H9 (cell line): Measurements from ENCODE around the gene FAHD1. TPM values are rescaled to one million over a fixed set of nuclear protein-coding genes. Genes with fewer than 3 reads are reported as not detected.

Experiments used
- DNase-seq: peaks from one replicate; pipeline ENCODE4 v3.0.0-alpha.2; 2017
- H2AFZ ChIP-seq: one replicate; pipeline ENCODE4 v1.6.1; 2013; ENCODE audit warnings: mild to moderate bottlenecking, low read length, control low read depth, moderate library complexity
- H2AK5ac ChIP-seq: 2 replicates; pipeline ENCODE4 v1.6.1; 2013; ENCODE audit warnings: low read length, control low read depth, mixed read lengths; ENCODE audit not compliant: insufficient read length
- H2BK120ac ChIP-seq: one replicate; pipeline ENCODE4 v1.6.1; 2013; ENCODE audit warnings: low read depth, mild to moderate bottlenecking, low read length, control low read depth, inconsistent platforms; ENCODE audit not compliant: poor library complexity, severe bottlenecking
- H2BK12ac ChIP-seq: 2 replicates; pipeline ENCODE4 v1.6.1; 2013; ENCODE audit warnings: low read length, control low read depth, mixed read lengths, low read depth; ENCODE audit not compliant: insufficient read length
- H2BK15ac ChIP-seq: 2 replicates; pipeline ENCODE4 v1.6.1; 2013; ENCODE audit warnings: low read depth, low read length, control low read depth
- H2BK20ac ChIP-seq: one replicate; pipeline ENCODE4 v1.6.1; 2013; ENCODE audit warnings: low read depth, mild to moderate bottlenecking, low read length, control low read depth, inconsistent platforms; ENCODE audit not compliant: poor library complexity, severe bottlenecking
- H2BK5ac ChIP-seq: 2 replicates; pipeline ENCODE4 v1.6.1; 2013; ENCODE audit warnings: low read length, control low read depth, mixed read lengths; ENCODE audit not compliant: insufficient read length
- H3K14ac ChIP-seq: 2 replicates; pipeline ENCODE4 v1.6.1; 2013; ENCODE audit warnings: low read length, control low read depth; ENCODE audit not compliant: insufficient read depth
- H3K18ac ChIP-seq: 2 replicates; pipeline ENCODE4 v1.6.1; 2013; ENCODE audit warnings: low read depth, mild to moderate bottlenecking, mixed read lengths, low read length, control low read depth; ENCODE audit not compliant: insufficient read length
- H3K23ac ChIP-seq: 2 replicates; pipeline ENCODE4 v1.6.1; 2013; ENCODE audit warnings: low read length, control low read depth, mixed read lengths, low read depth; ENCODE audit not compliant: insufficient read length
- H3K23me2 ChIP-seq: 2 replicates; pipeline ENCODE4 v1.6.1; 2013; ENCODE audit warnings: low read depth, mild to moderate bottlenecking, mixed read lengths, low read length, control low read depth; ENCODE audit not compliant: insufficient read length, poor library complexity, severe bottlenecking
- H3K27ac ChIP-seq: 2 replicates; pipeline ENCODE4 v1.5.1; 2013; ENCODE audit warnings: low read length, control low read depth, mixed read lengths, low read depth; ENCODE audit not compliant: insufficient read length
- H3K27me3 ChIP-seq: 2 replicates; pipeline ENCODE4 v1.6.1; 2013; ENCODE audit warnings: low read length, control low read depth, inconsistent platforms; ENCODE audit not compliant: insufficient read depth
- H3K4ac ChIP-seq: 2 replicates; pipeline ENCODE4 v1.6.1; 2013; ENCODE audit warnings: low read depth, mild to moderate bottlenecking, control low read depth, inconsistent platforms, low read length, moderate library complexity
- H3K4me1 ChIP-seq: 2 replicates; pipeline ENCODE4 v1.6.1; 2013; ENCODE audit warnings: low read length, control low read depth, inconsistent platforms; ENCODE audit not compliant: insufficient read depth
- H3K4me2 ChIP-seq: 2 replicates; pipeline ENCODE4 v1.6.1; 2013; ENCODE audit warnings: low read length, control low read depth, mixed read lengths; ENCODE audit not compliant: insufficient read length, insufficient read depth
- H3K56ac ChIP-seq: 2 replicates; pipeline ENCODE4 v1.6.1; 2013; ENCODE audit warnings: low read depth, mild to moderate bottlenecking, mixed read lengths, low read length, control low read depth; ENCODE audit not compliant: insufficient read length
- H3K79me1 ChIP-seq: 2 replicates; pipeline ENCODE4 v1.6.1; 2013; ENCODE audit warnings: low read depth, mild to moderate bottlenecking, moderate library complexity, low read length, control low read depth, inconsistent platforms; ENCODE audit not compliant: insufficient read depth, poor library complexity, severe bottlenecking
- H3K79me2 ChIP-seq: 2 replicates; pipeline ENCODE4 v1.6.1; 2013; ENCODE audit warnings: low read length, control low read depth, inconsistent platforms; ENCODE audit not compliant: insufficient read depth
- H3K9ac ChIP-seq: 2 replicates; pipeline ENCODE4 v1.6.1; 2013; ENCODE audit warnings: low read length, control low read depth, mixed read lengths; ENCODE audit not compliant: insufficient read length; ENCODE audit errors: extremely low read depth
- H3K9me3 ChIP-seq: one replicate; pipeline ENCODE4 v1.6.1; 2013; ENCODE audit warnings: low read depth, low read length, inconsistent platforms; ENCODE audit not compliant: control insufficient read depth
- H3T11ph ChIP-seq: one replicate; pipeline ENCODE4 v1.6.1; 2013; ENCODE audit warnings: mild to moderate bottlenecking, low read length, control low read depth, inconsistent platforms
- H4K20me1 ChIP-seq: one replicate; pipeline ENCODE4 v1.6.1; 2013; ENCODE audit not compliant: control insufficient read depth, insufficient read length, insufficient read depth
- H4K5ac ChIP-seq: 2 replicates; pipeline ENCODE4 v1.6.1; 2013; ENCODE audit warnings: low read depth, mild to moderate bottlenecking, mixed read lengths, low read length, control low read depth; ENCODE audit not compliant: insufficient read length
- H4K8ac ChIP-seq: replicated peaks from 2 replicates; pipeline ENCODE4 v1.6.1; 2013; ENCODE audit warnings: low read length, control low read depth, mixed read lengths, low read depth; ENCODE audit not compliant: insufficient read length
- H4K91ac ChIP-seq: 2 replicates; pipeline ENCODE4 v1.6.1; 2013; ENCODE audit warnings: low read depth, mild to moderate bottlenecking, moderate library complexity, mixed read lengths, low read length, control low read depth; ENCODE audit not compliant: insufficient read length
- H3K27ac Mint-ChIP-seq, 3 experiments: 2 replicates in 2 of 3; 3 replicates in 1 of 3; pipeline ENCODE4 v1.8.0; 2020 to 2021; ENCODE audit warnings: mixed read lengths in 3 of 3, mild to moderate bottlenecking in 1 of 3, moderate library complexity in 1 of 3
- H3K27me3 Mint-ChIP-seq: 2 replicates; pipeline ENCODE4 v1.8.0; 2021; ENCODE audit warnings: low read depth, mild to moderate bottlenecking, moderate library complexity, mixed read lengths
- H3K36me3 Mint-ChIP-seq, 3 experiments: 2 replicates in 2 of 3; 3 replicates in 1 of 3; pipeline ENCODE4 v1.8.0; 2020 to 2021; ENCODE audit warnings: low read depth in 3 of 3, mixed read lengths in 3 of 3; ENCODE audit not compliant: insufficient read depth in 1 of 3
- H3K4me1 Mint-ChIP-seq, 2 experiments: 2 replicates each; pipeline ENCODE4 v1.8.0; 2020; ENCODE audit warnings: mixed read lengths in 2 of 2
- H3K4me3 Mint-ChIP-seq, 2 experiments: 2 replicates in 1 of 2; 3 replicates in 1 of 2; pipeline ENCODE4 v1.8.0; 2020 to 2021; ENCODE audit warnings: mild to moderate bottlenecking in 2 of 2, mixed read lengths in 2 of 2, moderate library complexity in 1 of 2
- H3K9me3 Mint-ChIP-seq, 2 experiments: 2 replicates in 1 of 2; 3 replicates in 1 of 2; pipeline ENCODE4 v1.8.0; 2020; ENCODE audit warnings: mild to moderate bottlenecking in 2 of 2, mixed read lengths in 2 of 2, moderate library complexity in 1 of 2
- CTCF ChIP-seq: fragments of 200-600 bp; sonication (generic); conservative IDR thresholded peaks from 3 replicates; pipeline ENCODE4 v1.8.0; 2021; ENCODE audit warnings: antibody characterized with exemption, mild to moderate bottlenecking
- WGBS: extraction: QIAGEN DNeasy Blood & Tissue Kit; methylation state at CpG from one replicate; pipeline ENCODE4 v1.1.7; 2013; ENCODE audit warnings: missing lambda C conversion rate, low lambda C conversion rate, mixed read lengths; ENCODE audit not compliant: insufficient read length; ENCODE audit errors: extremely low coverage; 5-methylcytosine and 5-hydroxymethylcytosine counted together
- total RNA-seq: library from RNA; stranded (reverse); gene quantifications from 2 replicates; pipeline ENCODE4 v1.2.1, GENCODE V29; 2021

Gene FAHD1
- total RNA-seq, 1 experiment from 2014 or later, result 16.2 TPM

GRCh38 chr16:1788708-1789100 lies 38.3 kb upstream of the FAHD1 start:
- H2AFZ ChIP-seq, result no peak overlapping the region
- no peaks in the 10 kb centered on the region for H3K23me2 ChIP-seq
- no peak overlapping the region for H2BK12ac ChIP-seq
- no peak overlapping the region for H2BK15ac ChIP-seq
- H3K27me3 Mint-ChIP-seq, result no peaks in the 10 kb centered on the region
- TF ChIP-seq CTCF, result no peak
- DNase-seq, result no peak
- H4K8ac ChIP-seq, result no peak overlapping the region
- H4K5ac ChIP-seq, result no peak overlapping the region
- H4K20me1 ChIP-seq, result no peaks in the 10 kb centered on the region
- H3K9me3 Mint-ChIP-seq, result no peaks in the 10 kb centered on the region
- peaks cover 0 to 2% of the 10 kb centered on the region in 2 experiments; a peak in 1 of 4 replicates for H3K4me1 Mint-ChIP-seq
- H3K4ac ChIP-seq, result no peak overlapping the region
- no peak overlapping the region for H2BK20ac ChIP-seq
- no peaks in the 10 kb centered on the region for H3K9me3 ChIP-seq
- no peak overlapping the region for H4K91ac ChIP-seq
- no peak overlapping the region for H2AK5ac ChIP-seq
- peaks cover 5 to 17% (median 11%) of the 10 kb centered on the region in 3 experiments; a peak in 6 of 7 replicates for H3K36me3 Mint-ChIP-seq
- no CpG with 5 or more reads among the region's 19 CpGs for WGBS
- peaks cover 8% of the 10 kb centered on the region; the same call in 1 of the 2 replicates for H3K79me2 ChIP-seq
- H2BK120ac ChIP-seq, result no peak overlapping the region
- no peaks in the 10 kb centered on the region for H3K27me3 ChIP-seq
- peaks cover 5% of the 10 kb centered on the region for H3K79me1 ChIP-seq
- H3K9ac ChIP-seq, result no peak overlapping the region
- H3K4me3 Mint-ChIP-seq, result no peak overlapping the region; a peak in 1 of 5 replicates
- H3K18ac ChIP-seq, result no peak overlapping the region
- H3K27ac ChIP-seq, result no peak overlapping the region
- peak overlapping the region in 1 of 3 experiments; percentile 62; a peak in 1 of 7 replicates for H3K27ac Mint-ChIP-seq
- no peak overlapping the region for H3K23ac ChIP-seq
- no peak overlapping the region for H3K14ac ChIP-seq
- H3K4me2 ChIP-seq, result no peak overlapping the region
- no peak overlapping the region for H2BK5ac ChIP-seq
- H3K4me1 ChIP-seq, result no peaks in the 10 kb centered on the region; the same call in 1 of the 2 replicates
- H3T11ph ChIP-seq, result no peak overlapping the region
- H3K56ac ChIP-seq, result no peak overlapping the region
